Activated CD4-positive, alpha-beta T cell treated with anti-CD3 and anti-CD28 coated beads, Interleukin-10, Interleukin-2, amounts not matched to agents 100 ng/mL and 50 ng/mL, durations not matched to agents 16 hours and 8 hours (primary cell): ENCODE data around the gene DEK.
"Not testable (repeated sequence)": the region's sequence is repeated elsewhere in the genome, so short reads cannot be mapped to it uniquely, and the experiment has no call there.

ENCODE experiments used
- DNase-seq: peaks from one replicate; pipeline ENCODE4 v3.0.0-alpha.2; 2020

Gene DEK

GRCh38 chr6:18187701-18188100 is 76.6 kb downstream of the DEK start:
- no peak for DNase-seq

DNA sequence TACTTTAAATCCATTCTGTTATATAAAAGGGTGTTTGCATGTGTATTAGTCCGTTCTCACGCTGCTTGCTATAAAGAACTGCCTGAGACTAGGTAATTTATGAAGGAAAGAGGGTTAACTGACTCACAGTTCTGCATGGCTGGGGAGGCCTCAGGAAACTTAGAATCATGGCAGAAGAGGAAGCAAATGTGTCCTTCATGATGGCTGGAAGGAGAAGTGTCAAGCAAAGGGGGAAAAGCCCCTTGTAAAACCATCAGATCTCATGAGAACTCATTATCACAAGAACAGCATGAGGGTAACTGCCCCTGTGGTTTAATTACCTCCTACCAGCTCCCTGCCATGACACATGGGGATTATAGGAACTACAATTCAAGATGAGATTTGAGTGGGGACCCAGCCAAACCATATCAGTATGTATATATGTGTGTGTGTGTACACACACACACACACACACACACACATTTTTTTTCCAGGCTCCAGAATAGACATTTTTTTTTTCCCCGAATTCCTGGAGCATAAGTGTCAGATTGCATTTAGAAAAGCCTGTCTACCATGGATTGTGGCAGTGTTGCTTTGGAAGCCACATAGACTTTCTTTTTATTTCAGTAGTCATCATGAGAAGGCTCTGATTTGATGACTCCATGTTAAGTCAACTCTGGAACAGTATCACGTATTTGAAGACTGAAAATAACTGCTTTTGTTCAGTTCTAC is 77.6 kb downstream of the DEK start:
- DNase-seq: no peak

DNA sequence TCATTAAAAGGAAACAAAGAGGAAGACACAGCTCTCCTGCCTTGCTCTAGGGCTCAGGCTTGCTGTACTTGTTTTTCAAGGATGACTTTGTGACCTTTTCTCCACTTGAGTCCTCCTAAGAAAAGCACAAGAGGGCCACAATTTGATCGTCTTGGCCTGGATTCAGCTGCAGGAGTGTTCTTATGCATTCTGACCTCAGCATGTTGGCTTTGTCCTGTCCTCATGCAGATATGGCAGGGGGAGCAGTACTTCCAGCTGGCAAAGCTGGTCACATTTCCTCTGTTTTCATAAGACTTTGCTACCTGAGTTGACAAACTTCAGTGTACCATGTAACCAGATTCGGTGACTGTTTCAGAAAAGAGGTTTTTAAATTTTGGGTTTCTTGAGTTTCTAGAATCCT is 78.3 kb downstream of the DEK start:
- DNase-seq: no peak

DNA sequence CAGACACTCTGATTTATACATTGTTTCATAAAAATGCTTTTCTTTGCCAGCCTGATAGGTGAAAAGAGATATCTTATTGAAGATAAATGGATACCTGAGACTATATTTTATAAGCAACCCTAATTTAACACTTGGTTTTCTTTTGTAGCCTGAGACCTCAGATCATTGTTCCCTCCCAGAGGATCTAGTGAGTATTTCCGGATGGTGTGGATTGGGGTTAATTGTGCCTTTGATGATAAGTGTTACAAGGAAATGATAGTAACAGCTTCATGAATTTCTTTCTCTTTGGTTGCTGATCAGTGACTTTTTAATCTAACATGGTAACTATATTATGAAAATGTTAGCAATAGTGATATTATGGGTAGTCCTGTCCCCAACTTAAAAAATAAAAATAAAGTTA is 78.7 kb downstream of the DEK start:
- DNase-seq: no peak

GRCh38 chr6:18183766-18184165 is 80.6 kb downstream of the DEK start:
- no peak for DNase-seq

DNA sequence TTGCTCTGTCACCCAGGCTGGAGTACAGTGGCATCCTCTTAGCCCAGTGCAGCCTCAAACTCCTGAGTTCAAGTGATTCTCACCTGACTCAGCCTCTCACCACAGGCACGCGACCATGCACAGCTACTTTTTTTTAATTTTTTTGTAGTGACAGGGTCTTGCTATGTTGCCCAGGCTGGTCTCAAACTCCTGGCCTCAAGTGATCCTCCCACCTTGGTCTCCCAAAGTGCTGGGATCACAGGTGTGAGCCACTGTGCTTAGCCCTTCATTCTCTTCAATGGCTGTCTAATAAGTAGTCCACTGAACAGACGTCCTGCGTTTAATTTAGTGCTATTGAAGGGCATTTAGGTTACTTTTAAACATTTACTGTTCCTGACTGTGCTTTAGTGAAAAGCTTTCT is 81.8 kb downstream of the DEK start:
- DNase-seq: no peak

DNA sequence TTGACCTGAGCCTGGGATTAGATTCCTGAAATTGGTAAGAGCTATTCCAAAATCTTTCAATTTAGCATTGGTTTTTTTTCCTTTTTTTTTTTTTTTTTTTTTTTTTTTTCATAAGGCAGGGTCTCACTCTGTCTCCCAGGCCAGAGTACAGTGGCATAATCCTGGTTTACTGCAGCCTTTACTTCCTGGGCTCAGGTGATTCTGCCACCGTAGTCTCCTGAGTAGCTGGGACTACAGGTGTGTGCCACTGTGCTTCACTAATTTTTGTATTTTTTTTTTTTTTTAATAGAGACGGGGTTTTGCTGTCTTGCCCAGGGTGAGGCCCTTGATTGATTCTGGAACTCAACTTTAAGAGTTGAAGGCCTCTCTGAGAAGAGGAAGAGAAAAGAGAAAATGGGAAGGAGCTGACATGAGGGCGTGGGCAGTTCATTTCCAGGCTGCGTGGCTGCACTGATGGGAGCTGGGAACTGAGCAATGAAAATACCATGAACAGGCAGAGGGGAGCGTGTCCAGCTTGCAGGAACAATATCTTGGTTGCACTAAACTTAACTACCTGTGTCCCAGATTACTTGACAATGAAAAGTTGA is 84.5 kb downstream of the DEK start:
- DNase-seq: no peak

DNA sequence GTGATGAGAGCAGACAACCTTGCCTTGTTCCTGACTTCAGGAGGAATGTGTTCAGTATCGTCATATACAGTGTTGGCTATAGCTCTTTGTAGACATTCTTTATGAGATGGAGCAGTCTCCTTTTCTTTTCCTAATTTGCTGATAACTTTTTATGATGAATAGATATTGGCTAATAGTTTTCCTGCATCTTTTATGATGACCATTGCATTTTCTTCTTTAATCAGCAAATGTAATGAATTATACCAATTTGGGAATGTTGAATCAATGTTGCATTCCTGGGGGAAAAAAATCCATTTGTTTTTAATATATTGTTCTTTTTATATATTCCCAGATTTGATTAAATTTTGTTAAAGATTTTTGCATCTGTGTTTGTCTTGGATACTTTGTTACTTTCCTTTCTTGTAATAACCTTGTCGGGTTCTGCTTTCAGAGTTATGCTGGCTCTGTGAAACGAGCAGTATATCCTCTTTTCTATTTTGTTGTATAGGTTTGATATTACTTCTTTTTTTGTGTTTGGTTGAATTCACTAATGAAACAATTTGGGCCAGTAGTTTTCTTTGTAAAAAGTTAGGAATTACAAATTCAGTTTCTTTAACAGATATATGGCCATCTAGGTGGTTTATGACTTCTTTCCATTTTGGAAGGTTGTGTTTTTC is 85.2 kb downstream of the DEK start:
- no peak for DNase-seq

DNA sequence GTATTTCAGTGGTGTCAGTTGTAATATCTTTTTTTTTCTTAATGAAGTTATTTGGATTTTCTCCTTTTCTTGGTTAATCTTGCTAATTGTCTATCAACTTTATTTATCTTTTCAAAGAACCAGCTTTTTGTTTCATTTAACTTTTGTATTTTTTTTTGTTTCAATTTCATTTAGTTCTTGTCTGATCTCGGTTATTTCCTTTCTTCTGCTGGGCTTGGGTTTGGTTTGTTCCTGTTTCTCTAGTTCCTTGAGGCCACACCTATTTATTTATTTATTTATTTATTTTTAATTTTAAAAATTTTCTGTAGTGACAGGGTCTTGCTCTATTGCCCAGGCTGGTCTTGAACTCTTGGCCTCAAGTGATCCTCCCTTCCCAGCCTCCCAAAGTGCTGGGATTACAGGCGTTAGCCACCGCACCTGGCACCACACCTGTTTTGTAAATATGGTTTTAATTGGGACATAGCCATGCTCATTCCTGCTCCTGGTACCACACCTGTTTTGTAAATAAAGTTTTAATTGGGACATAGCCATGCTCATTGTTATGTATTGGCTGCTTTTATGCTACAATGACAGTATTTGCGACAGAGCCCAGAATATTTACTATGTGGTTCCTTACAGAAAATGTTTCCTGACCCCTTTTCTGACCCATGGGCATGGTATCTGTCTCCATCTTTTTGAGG is 86.9 kb downstream of the DEK start:
- DNase-seq: no peak

- DNase-seq: not testable (repeated sequence)
Observed at GRCh38 chr6:18176198-18176597, 88.1 kb downstream of the DEK start.
